DMS79 treated with DMSO at 0.1 percent for 48 hours (cell line): ENCODE results near the gene CCDC106.

Experiments used
- DNase-seq: peaks from one replicate; lab custom pipeline; 2025; lab: John Stamatoyannopoulos, UW

CCDC106 gene

DNA sequence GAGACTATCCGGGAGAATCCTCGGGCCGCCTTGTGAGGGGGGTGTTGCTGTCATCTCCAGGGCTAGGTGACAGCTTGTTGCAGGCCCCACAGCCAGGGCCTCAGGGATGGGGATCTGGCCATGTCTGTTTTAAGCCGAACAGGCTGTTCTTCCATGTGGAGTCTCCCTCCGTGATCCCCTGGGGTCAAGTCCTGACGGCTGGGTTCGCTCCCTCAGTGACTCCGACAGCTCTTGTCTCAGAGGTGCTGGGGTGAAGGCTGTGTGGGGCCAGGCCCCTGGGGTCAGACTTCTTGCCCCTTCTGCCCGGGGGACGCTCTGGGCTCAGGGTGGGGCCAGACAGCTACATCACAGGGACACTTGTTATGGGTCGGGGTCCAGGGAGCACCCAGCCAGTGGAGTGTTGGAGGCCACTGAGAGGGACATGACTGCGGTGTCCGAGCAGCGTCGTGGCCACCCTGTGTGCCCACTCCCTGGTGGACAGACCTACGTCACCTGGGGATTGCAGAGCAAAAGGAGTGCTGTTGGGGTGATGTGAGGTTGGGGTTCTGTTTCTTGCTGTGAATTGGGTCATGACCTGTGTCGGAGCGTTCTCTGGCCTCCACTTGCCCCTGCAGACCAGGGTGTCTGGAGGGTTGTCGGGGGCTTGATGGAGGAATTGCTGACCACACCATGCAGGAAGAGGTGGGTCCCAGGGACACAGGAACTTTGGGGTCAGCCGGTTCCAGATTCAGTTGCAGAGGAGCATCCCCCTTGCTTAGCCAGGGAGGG is 48.5 kb downstream of the CCDC106 start:
- DNase-seq: no peak

GRCh38 chr19:55697069-55697440 is 49.0 kb downstream of the CCDC106 start:
- no peak for DNase-seq

GRCh38 chr19:55697698-55698097 is 49.7 kb downstream of the CCDC106 start:
- no peak for DNase-seq

DNA sequence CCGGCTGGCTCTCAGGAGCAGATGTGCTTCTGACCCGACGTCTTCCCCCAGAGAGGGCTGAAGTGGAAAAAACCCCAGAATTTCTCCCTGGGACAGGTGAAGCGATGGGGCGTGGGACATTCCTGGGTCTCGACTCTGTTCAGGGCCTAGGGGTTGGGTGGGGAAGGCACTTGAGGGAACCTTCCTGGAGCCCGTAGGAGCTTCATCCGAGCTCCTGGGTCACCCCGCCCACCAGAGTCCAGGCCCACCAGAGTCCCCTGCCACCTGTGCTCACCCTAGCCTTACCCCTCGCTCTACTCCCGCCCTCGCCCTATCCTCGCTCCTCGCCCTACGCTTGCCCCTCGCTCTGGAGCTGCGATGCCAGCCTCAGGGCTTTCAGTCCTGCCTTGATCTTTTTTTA is 50.2 kb downstream of the CCDC106 start:
- DNase-seq: no peak

GRCh38 chr19:55699221-55699620 is 51.2 kb downstream of the CCDC106 start:
- DNase-seq: no peak

DNA sequence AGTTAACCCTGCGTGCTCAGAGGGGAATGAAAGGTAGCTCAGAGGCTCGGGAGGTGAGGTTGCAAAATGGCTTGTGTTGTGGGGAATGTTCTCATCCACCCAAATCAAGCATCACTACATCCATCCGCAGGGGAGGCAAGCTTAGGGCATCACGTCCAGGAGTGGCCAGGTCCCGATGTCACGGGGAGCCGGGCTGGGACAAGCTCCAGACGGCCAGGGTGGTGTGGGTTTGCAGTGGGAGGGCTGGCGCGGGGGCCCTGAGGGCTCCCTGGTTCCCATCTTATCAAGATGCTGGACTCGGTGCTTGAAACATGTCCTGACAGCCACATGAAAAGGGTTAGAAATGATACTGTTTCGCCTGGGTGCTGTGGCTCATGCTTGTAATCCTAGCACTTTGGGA is 52.8 kb downstream of the CCDC106 start:
- no peak for DNase-seq

DNA sequence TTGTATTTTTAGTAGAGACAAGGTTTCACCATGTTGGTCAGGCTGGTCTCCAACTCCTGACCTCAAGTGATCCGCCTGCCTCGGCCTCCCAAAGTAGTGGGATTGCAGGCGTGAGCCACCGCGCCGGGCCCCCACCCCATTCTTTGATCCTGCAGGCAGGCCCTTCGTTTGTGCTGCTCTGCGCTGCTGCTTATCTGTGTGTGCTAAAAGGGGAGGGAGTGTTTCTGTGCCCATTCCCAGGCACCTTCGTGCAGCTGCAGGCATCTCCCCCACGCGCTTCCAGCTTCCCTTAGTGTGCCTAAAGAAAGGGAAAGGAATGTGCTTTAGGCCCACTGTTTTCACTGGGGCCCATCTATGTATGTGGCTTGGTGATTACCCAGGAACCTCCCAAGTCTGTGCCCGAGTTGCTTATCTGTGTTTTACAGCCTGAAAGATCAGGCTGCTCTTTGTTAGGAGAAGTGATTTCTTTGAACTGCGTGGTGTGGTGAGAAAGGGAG is 54.2 kb downstream of the CCDC106 start:
- no peak for DNase-seq
